HG02759 (cell line): Measurements from ENCODE around the gene FKBP8.

Experiments used
- ATAC-seq: cut with Tn5 transposase; IDR thresholded peaks from one replicate; pipeline ENCODE4 v1.9.1; 2021; ENCODE audit warnings: mild to moderate bottlenecking, moderate library complexity; ENCODE audit not compliant: unreplicated experiment

The FKBP8 gene

GRCh38 chr19:18522124-18522861 lies 21.1 kb downstream of the FKBP8 start:
- ATAC-seq = peak; percentile 84

GRCh38 chr19:18521692-18522123 lies 21.7 kb downstream of the FKBP8 start, which contains the start of gene ELL:
Gene ELL, minus strand, starts transcription at chr19:18522070. Its CDS starts 15 bp downstream, at chr19:18522055.
- ATAC-seq = peak; percentile 3

GRCh38 chr19:18520848-18521691 lies 22.3 kb downstream of the FKBP8 start:
- no peak for ATAC-seq

GRCh38 chr19:18519962-18520847 lies 23.2 kb downstream of the FKBP8 start:
- no peak for ATAC-seq

- no peak for ATAC-seq
Measured at GRCh38 chr19:18518639-18519038, 24.7 kb downstream of the FKBP8 start.

GRCh38 chr19:18517606-18518005 lies 25.8 kb downstream of the FKBP8 start:
- ATAC-seq = no peak

- ATAC-seq = no peak
Measured at GRCh38 chr19:18515959-18516358, 27.4 kb downstream of the FKBP8 start.

- ATAC-seq = no peak
Measured at GRCh38 chr19:18514800-18515682, 28.3 kb downstream of the FKBP8 start.

- no peak for ATAC-seq
Measured at GRCh38 chr19:18513868-18514267, 29.5 kb downstream of the FKBP8 start.

GRCh38 chr19:18510216-18510615 lies 33.2 kb downstream of the FKBP8 start:
- ATAC-seq = no peak

GRCh38 chr19:18508585-18508984 lies 34.8 kb downstream of the FKBP8 start:
- ATAC-seq = no peak

- ATAC-seq = no peak
Measured at GRCh38 chr19:18507727-18508440, 35.5 kb downstream of the FKBP8 start.

GRCh38 chr19:18507021-18507726 lies 36.2 kb downstream of the FKBP8 start:
- no peak for ATAC-seq

- no peak for ATAC-seq
Measured at GRCh38 chr19:18506101-18506930, 37.1 kb downstream of the FKBP8 start.

- no peak for ATAC-seq
Measured at GRCh38 chr19:18504886-18505610, 38.3 kb downstream of the FKBP8 start.

- peak; percentile 69 for ATAC-seq
Measured at GRCh38 chr19:18503971-18504885, 39.1 kb downstream of the FKBP8 start.
